GM12875 (cell line): ENCODE measurements around the gene PHRF1.

ENCODE experiments used
- H3K4me3 ChIP-seq: one replicate; pipeline ENCODE4 v1.5.1; 2011; ENCODE audit warnings: low read depth, low read length, control low read depth
- TF ChIP-seq, protein P1 (sequence below): IDR thresholded peaks from 2 replicates; pipeline ENCODE4 v1.5.1; 2011; ENCODE audit warnings: low read depth, mild to moderate bottlenecking, control low read depth, inconsistent platforms, low read length, moderate library complexity, borderline replicate concordance; ENCODE audit not compliant: insufficient read depth

The PHRF1 gene

DNA sequence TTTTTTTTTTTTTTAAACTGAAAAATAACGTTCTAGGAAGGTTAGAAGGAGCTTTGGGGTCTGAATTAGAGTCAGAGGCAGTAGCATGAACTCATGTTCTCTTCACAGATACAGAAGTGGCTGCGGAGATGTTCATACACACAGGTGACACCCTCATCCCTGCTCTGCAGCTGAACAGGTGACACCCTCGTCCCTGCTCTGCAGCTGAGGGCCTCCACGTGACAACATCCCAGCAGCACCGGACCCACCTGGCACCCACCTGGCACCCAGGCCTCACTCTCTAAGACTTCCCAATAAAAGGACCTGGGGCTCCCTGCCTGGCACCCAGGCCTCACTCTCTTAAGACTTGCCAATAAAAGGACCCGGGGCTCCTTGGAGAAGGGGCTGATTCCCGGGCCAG is 80.6 kb downstream of the PHRF1 start:
- H3K4me3 ChIP-seq: no peak overlapping the region
- TF ChIP-seq, protein P1, sequence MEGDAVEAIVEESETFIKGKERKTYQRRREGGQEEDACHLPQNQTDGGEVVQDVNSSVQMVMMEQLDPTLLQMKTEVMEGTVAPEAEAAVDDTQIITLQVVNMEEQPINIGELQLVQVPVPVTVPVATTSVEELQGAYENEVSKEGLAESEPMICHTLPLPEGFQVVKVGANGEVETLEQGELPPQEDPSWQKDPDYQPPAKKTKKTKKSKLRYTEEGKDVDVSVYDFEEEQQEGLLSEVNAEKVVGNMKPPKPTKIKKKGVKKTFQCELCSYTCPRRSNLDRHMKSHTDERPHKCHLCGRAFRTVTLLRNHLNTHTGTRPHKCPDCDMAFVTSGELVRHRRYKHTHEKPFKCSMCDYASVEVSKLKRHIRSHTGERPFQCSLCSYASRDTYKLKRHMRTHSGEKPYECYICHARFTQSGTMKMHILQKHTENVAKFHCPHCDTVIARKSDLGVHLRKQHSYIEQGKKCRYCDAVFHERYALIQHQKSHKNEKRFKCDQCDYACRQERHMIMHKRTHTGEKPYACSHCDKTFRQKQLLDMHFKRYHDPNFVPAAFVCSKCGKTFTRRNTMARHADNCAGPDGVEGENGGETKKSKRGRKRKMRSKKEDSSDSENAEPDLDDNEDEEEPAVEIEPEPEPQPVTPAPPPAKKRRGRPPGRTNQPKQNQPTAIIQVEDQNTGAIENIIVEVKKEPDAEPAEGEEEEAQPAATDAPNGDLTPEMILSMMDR: no peak

DNA sequence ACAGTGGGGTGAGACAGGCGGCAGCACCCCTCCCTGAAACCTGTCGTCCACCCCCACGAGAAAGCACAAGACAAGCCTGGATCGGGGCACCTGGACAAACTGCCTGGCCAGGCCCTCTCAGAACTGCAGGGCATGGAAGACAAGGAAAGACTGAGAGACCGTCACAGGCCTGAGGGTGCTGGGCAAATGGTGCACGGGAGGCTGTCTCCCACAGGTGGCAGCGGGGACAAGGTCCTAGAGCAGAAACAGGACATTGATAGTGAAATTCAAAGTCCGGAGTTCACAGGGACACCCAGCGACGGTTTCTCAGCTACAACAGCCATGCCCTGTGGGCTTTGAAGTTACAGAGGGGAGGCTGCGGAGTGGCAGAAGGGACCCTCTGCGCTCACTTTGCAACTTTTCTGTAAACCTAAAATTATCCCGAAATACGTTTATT is 81.4 kb downstream of the PHRF1 start:
- TF ChIP-seq, protein P1: no peak
- no peak overlapping the region for H3K4me3 ChIP-seq

GRCh38 chr11:659532-660085 is 83.3 kb downstream of the PHRF1 start:
- TF ChIP-seq, protein P1: no peak
- no peak overlapping the region for H3K4me3 ChIP-seq

GRCh38 chr11:660281-660680 is 84.0 kb downstream of the PHRF1 start:
- no peak overlapping the region for H3K4me3 ChIP-seq
- TF ChIP-seq, protein P1: no peak

DNA sequence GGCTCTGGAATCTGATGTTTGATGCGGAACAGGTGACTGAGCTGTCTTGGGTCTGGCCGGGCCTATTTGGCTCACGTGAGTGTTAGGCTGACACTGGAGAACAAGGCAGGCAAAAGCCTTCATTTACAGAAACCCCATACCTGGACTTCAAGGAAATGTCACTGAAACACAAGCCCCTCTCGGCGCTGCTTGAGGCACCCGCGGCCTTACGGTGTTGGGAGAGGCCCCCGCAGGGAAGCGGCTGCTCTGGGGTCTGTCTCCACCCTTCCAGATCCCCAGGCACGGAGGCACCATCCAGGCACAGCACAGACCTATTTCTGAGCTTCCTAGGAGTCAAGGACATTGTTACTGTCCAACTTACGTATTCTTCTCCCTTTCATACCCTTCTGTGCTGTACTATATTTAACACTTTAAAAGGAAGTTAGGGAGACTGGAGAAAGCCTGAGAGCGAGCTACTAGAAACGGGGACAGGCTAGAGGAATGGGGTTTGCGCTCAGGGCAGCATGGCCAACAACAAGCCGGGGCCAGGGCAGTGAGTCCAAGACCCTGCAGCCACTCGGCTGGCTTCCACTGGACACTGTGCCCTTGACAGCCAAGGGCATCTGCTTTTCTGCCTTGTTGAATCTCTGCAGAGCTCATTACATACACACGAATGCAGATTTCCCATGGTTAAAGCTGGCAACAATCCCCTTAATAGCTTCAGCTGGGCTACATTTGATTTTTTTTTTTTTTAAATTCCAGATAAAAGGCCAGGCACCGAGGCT is 84.6 kb downstream of the PHRF1 start:
- no peak overlapping the region for H3K4me3 ChIP-seq
- TF ChIP-seq, protein P1: no peak
